DND-41 (cell line): ENCODE measurements around the gene LSP1.

ENCODE experiments used
- ATAC-seq: fragments of 200-7000 bp; cut with Tn5 transposase; 3 replicates; pipeline ENCODE4 v1.9.1; 2021; ENCODE audit warnings: low read depth; ENCODE audit not compliant: insufficient read depth
- DNase-seq: peaks from one replicate; pipeline ENCODE4 v3.0.0-alpha.2; 2020
- H2AFZ ChIP-seq: 2 replicates; pipeline ENCODE4 v1.6.0; 2012; ENCODE audit warnings: low read depth, low read length
- H3K27ac ChIP-seq: 2 replicates; pipeline ENCODE4 v1.5.1; 2012; ENCODE audit warnings: low read length, inconsistent platforms
- H3K27me3 ChIP-seq: fragments of 200-600 bp; sonication (generic); 2 replicates; pipeline ENCODE4 v1.6.0; 2012; ENCODE audit warnings: low read length, mild to moderate bottlenecking, inconsistent platforms; ENCODE audit not compliant: insufficient read depth, poor library complexity
- H3K36me3 ChIP-seq: 2 replicates; pipeline ENCODE4 v1.5.1; 2012; ENCODE audit warnings: low read length, inconsistent platforms; ENCODE audit not compliant: insufficient read depth
- H3K4me1 ChIP-seq: 2 replicates; pipeline ENCODE4 v1.5.1; 2012; ENCODE audit warnings: mild to moderate bottlenecking, low read length; ENCODE audit not compliant: insufficient read depth
- H3K4me2 ChIP-seq: 2 replicates; pipeline ENCODE4 v1.6.0; 2012; ENCODE audit warnings: mild to moderate bottlenecking, moderate library complexity, low read length, inconsistent platforms; ENCODE audit not compliant: insufficient read depth
- H3K4me3 ChIP-seq, 2 experiments: fragments of 200-600 bp in 1 of 2; shearing (Covaris generic) in 1 of 2; 2 replicates each; pipeline ENCODE4 v1.5.1; 2012 to 2016; ENCODE audit warnings: inconsistent platforms in 2 of 2, low read length in 2 of 2, mild to moderate bottlenecking in 2 of 2, low read depth in 1 of 2, moderate library complexity in 1 of 2
- H3K79me2 ChIP-seq: 2 replicates; pipeline ENCODE4 v1.6.0; 2012; ENCODE audit warnings: low read length, inconsistent platforms; ENCODE audit not compliant: insufficient read depth
- H3K9ac ChIP-seq: 2 replicates; pipeline ENCODE4 v1.6.0; 2012; ENCODE audit warnings: low read depth, mild to moderate bottlenecking, inconsistent platforms, low read length, moderate library complexity
- H3K9me3 ChIP-seq: 2 replicates; pipeline ENCODE4 v1.5.1; 2012; ENCODE audit warnings: low read length, moderate library complexity, mild to moderate bottlenecking, inconsistent platforms; ENCODE audit not compliant: insufficient read depth, severe bottlenecking
- H4K20me1 ChIP-seq: 2 replicates; pipeline ENCODE4 v1.6.0; 2012; ENCODE audit warnings: low read length; ENCODE audit not compliant: insufficient read depth
- EZH2 ChIP-seq: IDR thresholded peaks from 3 replicates; pipeline ENCODE4 v1.6.1; 2012; ENCODE audit warnings: borderline replicate concordance, low read depth, mild to moderate bottlenecking, moderate library complexity, low read length, inconsistent platforms; ENCODE audit not compliant: severe bottlenecking
- TF ChIP-seq, protein P1 (sequence below): IDR thresholded peaks from 2 replicates; pipeline ENCODE4 v1.5.1; 2012; ENCODE audit warnings: borderline replicate concordance, low read length, moderate library complexity, mild to moderate bottlenecking; ENCODE audit not compliant: poor library complexity, severe bottlenecking; ENCODE audit errors: extremely low read depth

Gene LSP1

GRCh38 chr11:1925373-1926155, 72.7 kb downstream of the LSP1 start:
- no peak for TF ChIP-seq EZH2
- TF ChIP-seq, protein P1, sequence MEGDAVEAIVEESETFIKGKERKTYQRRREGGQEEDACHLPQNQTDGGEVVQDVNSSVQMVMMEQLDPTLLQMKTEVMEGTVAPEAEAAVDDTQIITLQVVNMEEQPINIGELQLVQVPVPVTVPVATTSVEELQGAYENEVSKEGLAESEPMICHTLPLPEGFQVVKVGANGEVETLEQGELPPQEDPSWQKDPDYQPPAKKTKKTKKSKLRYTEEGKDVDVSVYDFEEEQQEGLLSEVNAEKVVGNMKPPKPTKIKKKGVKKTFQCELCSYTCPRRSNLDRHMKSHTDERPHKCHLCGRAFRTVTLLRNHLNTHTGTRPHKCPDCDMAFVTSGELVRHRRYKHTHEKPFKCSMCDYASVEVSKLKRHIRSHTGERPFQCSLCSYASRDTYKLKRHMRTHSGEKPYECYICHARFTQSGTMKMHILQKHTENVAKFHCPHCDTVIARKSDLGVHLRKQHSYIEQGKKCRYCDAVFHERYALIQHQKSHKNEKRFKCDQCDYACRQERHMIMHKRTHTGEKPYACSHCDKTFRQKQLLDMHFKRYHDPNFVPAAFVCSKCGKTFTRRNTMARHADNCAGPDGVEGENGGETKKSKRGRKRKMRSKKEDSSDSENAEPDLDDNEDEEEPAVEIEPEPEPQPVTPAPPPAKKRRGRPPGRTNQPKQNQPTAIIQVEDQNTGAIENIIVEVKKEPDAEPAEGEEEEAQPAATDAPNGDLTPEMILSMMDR: no peak
- no peaks in the 10 kb centered on the region for H3K27me3 ChIP-seq
- peaks cover 8% of the 10 kb centered on the region for H3K4me1 ChIP-seq

GRCh38 chr11:1926156-1927025, 73.5 kb downstream of the LSP1 start:
- H3K27me3 ChIP-seq: no peaks in the 10 kb centered on the region
- H3K36me3 ChIP-seq: no peaks in the 10 kb centered on the region
- no peaks in the 10 kb centered on the region for H3K9me3 ChIP-seq
- no peak overlapping the region for H3K4me2 ChIP-seq
- no peaks in the 10 kb centered on the region for H3K79me2 ChIP-seq
- no peak overlapping the region for H2AFZ ChIP-seq
- no peak for ATAC-seq
- H3K4me3 ChIP-seq: no peak overlapping the region
- H3K4me1 ChIP-seq: peaks cover 8% of the 10 kb centered on the region
- H4K20me1 ChIP-seq: no peaks in the 10 kb centered on the region
- no peak overlapping the region for H3K9ac ChIP-seq
- H3K27ac ChIP-seq: no peak overlapping the region
- TF ChIP-seq EZH2: no peak
- TF ChIP-seq, protein P1: no peak
- no peak for DNase-seq

More at GRCh38 chr11:1925373-1926155, 72.7 kb downstream of the LSP1 start:
- no peaks in the 10 kb centered on the region for H4K20me1 ChIP-seq
- H3K79me2 ChIP-seq: no peaks in the 10 kb centered on the region
- no peak overlapping the region for H3K4me2 ChIP-seq
- H3K36me3 ChIP-seq: no peaks in the 10 kb centered on the region
- ATAC-seq: no peak
- H3K9me3 ChIP-seq: no peaks in the 10 kb centered on the region
- no peak overlapping the region for H3K27ac ChIP-seq
- H3K4me3 ChIP-seq: no peak overlapping the region
- H2AFZ ChIP-seq: no peak overlapping the region
- DNase-seq: no peak
- no peak overlapping the region for H3K9ac ChIP-seq

DNA sequence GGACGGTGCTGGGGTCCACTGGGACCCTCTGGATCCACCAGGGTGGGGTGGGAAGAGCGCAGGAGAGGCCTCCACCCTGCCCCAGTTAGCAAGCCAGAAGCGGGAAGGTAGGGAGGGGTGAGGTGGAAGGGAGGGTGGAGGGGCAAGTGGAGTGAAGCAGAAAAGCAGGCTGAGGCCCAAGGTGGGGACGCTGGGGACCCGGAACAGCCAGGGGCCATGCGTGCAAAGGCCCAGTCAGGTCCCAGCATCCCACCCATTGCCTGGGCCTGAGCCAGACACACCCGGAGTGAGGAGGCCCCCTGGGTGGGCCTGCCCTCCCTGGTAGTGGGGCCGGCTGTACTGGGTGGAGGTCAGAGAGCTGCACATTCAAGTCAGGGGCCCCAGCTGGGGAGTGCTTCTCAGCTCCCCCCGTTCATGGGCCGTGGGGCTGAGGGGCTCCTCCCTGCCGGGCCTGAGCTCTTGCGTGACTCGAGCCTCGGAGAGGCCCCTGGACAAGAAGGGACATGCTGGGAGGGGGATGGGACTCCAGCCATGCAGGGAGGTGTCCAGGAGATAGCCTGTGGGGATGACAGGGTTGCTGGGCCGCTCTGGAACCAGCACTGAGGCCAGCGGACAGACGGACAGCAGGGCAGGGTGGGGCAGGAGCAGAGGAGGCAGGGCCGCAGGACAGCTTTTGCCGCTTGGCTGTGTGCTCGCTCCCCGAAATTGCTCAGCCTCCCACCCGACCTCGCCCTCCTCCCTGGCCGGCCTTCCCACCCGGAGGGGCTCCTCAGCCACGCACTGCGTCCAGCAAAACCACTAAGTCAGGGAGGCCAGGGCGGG, 74.4 kb downstream of the LSP1 start:
- no peak for DNase-seq
- Histone ChIP-seq H3K36me3 (no peaks in the 10 kb centered on the region), H3K4me2 (no peak overlapping the region), H3K79me2 (no peaks in the 10 kb centered on the region), H3K27ac (no peak overlapping the region), H3K4me3 (no peak overlapping the region), H2AFZ (no peak overlapping the region), H4K20me1 (no peaks in the 10 kb centered on the region), H3K9ac (no peak overlapping the region), H3K4me1 (peaks cover 8% of the 10 kb centered on the region), H3K27me3 (no peaks in the 10 kb centered on the region), H3K9me3 (no peaks in the 10 kb centered on the region)
- no peak for ATAC-seq
- TF ChIP-seq EZH2: no peak
- TF ChIP-seq, protein P1: no peak
